Lower lobe of right lung (tissue), 2 donors: ENCODE measurements around the gene COL4A6. TPM values are rescaled to one million over a fixed set of nuclear protein-coding genes. Genes with fewer than 3 reads are reported as not detected.

Experiments
- ATAC-seq, 2 donors: fragments of 200-7000 bp; cut with Tn5 transposase; one replicate each; pipeline ENCODE4 v1.9.1; 2020 to 2022; ENCODE audit warnings: mild to moderate bottlenecking in 2 of 2, moderate library complexity in 2 of 2
- DNase-seq: peaks from one replicate; pipeline ENCODE4 v3.0.0-alpha.2; 2020
- H3K27ac ChIP-seq: fragments of 200-600 bp; one replicate; pipeline ENCODE4 v1.8.0; 2022
- H3K27me3 ChIP-seq: fragments of 200-600 bp; one replicate; pipeline ENCODE4 v1.8.0; 2022; ENCODE audit warnings: low read depth
- H3K36me3 ChIP-seq: fragments of 200-600 bp; one replicate; pipeline ENCODE4 v1.8.0; 2022; ENCODE audit warnings: mild to moderate bottlenecking
- H3K4me1 ChIP-seq: fragments of 200-600 bp; one replicate; pipeline ENCODE4 v1.8.0; 2022
- H3K4me3 ChIP-seq: fragments of 200-600 bp; one replicate; pipeline ENCODE4 v1.8.0; 2022; ENCODE audit warnings: mild to moderate bottlenecking
- H3K9me3 ChIP-seq: fragments of 200-600 bp; one replicate; pipeline ENCODE4 v1.8.0; 2022
- CTCF ChIP-seq: fragments of 200-600 bp; IDR thresholded peaks from one replicate; pipeline ENCODE4 v1.8.0; 2022; ENCODE audit warnings: antibody characterized with exemption, mild to moderate bottlenecking
- intact Hi-C: fragments of 100-400 bp; cut with DNase I; formaldehyde crosslinking; loops from one replicate; pipeline ENCODE4 v1.11.0; 2022
- total RNA-seq: library from RNA; stranded (reverse); fragmentation: NEBNext Ultra II Directional; extraction: Animal tissue kit (Norgen Biotek cat#: 25700); gene quantifications from one replicate; pipeline ENCODE4 v1.2.1, GENCODE V29; 2021
- donor health status: DM: no; HTN: yes; CAD: no; lungs with severe emphysema.

COL4A6 gene
- total RNA-seq, 1 donor from 2014 or later, result 1.8 TPM

GRCh38 chrX:108245462-108245861, 192.8 kb downstream of the COL4A6 start:
- no peak for TF ChIP-seq CTCF
- H3K4me3 ChIP-seq, result no peak overlapping the region
- no peaks in the 10 kb centered on the region for H3K4me1 ChIP-seq
- intact Hi-C loops, result no loop called here
- ATAC-seq, result no peak
- no peaks in the 10 kb centered on the region for H3K27me3 ChIP-seq
- no peaks in the 10 kb centered on the region for H3K36me3 ChIP-seq
- no peaks in the 10 kb centered on the region for H3K9me3 ChIP-seq
- no peak overlapping the region for H3K27ac ChIP-seq
- no peak for DNase-seq

GRCh38 chrX:108235986-108236385, 202.2 kb downstream of the COL4A6 start:
- Histone ChIP-seq H3K27me3 (no peaks in the 10 kb centered on the region), H3K9me3 (no peaks in the 10 kb centered on the region), H3K36me3 (no peaks in the 10 kb centered on the region), H3K4me3 (no peak overlapping the region), H3K4me1 (no peaks in the 10 kb centered on the region), H3K27ac (no peak overlapping the region)
- intact Hi-C loops, result no loop called here
- DNase-seq (no peak), ATAC-seq (peak in 1 of 2 donors; percentile 77)
- TF ChIP-seq CTCF, result no peak

- DNase-seq (no peak), ATAC-seq (no peak)
- intact Hi-C loops, result no loop called here
- Histone ChIP-seq H3K4me1 (no peaks in the 10 kb centered on the region), H3K36me3 (no peaks in the 10 kb centered on the region), H3K27ac (no peak overlapping the region), H3K27me3 (no peaks in the 10 kb centered on the region), H3K9me3 (no peaks in the 10 kb centered on the region), H3K4me3 (no peak overlapping the region)
- no peak for TF ChIP-seq CTCF
Measured at GRCh38 chrX:108230574-108230973, 207.6 kb downstream of the COL4A6 start.

GRCh38 chrX:108224727-108225621, 213.2 kb downstream of the COL4A6 start:
- DNase-seq, result no peak
- peak; percentile 38 for TF ChIP-seq CTCF
- H3K9me3 ChIP-seq, result no peaks in the 10 kb centered on the region
- H3K36me3 ChIP-seq, result no peaks in the 10 kb centered on the region
- no peak overlapping the region for H3K27ac ChIP-seq
- H3K4me1 ChIP-seq, result peaks cover 9% of the 10 kb centered on the region
- H3K4me3 ChIP-seq, result no peak overlapping the region
- peak in 1 of 2 donors; percentile 62 for ATAC-seq
- H3K27me3 ChIP-seq, result no peaks in the 10 kb centered on the region
- intact Hi-C loops, result no loop called here

GRCh38 chrX:108224218-108224617, 214.0 kb downstream of the COL4A6 start:
- H3K9me3 ChIP-seq, result no peaks in the 10 kb centered on the region
- DNase-seq (no peak), ATAC-seq (no peak)
- no peak overlapping the region for H3K4me3 ChIP-seq
- no peaks in the 10 kb centered on the region for H3K36me3 ChIP-seq
- no peak overlapping the region for H3K27ac ChIP-seq
- H3K4me1 ChIP-seq, result peaks cover 9% of the 10 kb centered on the region
- intact Hi-C loops, result no loop called here
- no peaks in the 10 kb centered on the region for H3K27me3 ChIP-seq
- TF ChIP-seq CTCF, result no peak
